Stimulated activated CD4-positive, alpha-beta T cell treated with anti-CD3 and anti-CD28 coated beads, Interleukin-1b, Interleukin-23, amount 100 ng/mL, for 48 hours (primary cell): ENCODE data around the gene HSD17B11.
"Not testable (repeated sequence)": the region's sequence is repeated elsewhere in the genome, so short reads cannot be mapped to it uniquely, and the experiment has no call there.

Experiments
- DNase-seq: peaks from one replicate; pipeline ENCODE4 v3.0.0-alpha.2; 2020

The HSD17B11 gene

DNA sequence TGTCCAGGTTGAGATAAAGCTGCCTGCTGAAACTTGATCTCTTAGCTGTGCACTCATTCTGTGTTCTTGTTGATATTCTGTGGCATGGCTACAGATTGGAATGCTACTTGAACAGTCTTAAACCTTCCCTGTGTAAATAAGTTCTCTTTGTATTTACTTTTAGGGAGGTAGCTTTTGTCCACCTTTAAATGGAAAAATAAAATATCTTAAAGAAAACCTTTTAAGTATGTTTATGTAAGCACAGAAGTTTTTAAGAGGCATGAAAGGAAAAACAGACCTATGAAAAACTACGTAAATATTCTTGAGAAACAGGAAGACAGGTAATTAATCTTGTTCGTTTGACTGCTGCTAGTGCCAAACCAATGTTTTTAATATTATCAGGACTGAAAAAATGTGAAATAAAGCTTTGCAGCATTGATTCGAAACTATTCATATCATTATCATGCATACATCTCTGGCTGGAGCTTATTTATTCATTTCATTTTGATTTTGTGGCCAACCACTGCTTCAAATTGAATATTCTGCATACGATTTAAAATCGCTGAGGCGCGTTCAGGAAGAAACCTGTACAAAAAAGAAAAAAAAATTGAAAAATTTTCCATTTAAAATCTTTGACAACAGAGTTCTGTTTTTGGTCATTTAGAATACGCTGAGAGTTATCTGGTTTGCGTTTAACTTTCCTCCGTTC, 86.1 kb downstream of the HSD17B11 start:
- no peak for DNase-seq

DNA sequence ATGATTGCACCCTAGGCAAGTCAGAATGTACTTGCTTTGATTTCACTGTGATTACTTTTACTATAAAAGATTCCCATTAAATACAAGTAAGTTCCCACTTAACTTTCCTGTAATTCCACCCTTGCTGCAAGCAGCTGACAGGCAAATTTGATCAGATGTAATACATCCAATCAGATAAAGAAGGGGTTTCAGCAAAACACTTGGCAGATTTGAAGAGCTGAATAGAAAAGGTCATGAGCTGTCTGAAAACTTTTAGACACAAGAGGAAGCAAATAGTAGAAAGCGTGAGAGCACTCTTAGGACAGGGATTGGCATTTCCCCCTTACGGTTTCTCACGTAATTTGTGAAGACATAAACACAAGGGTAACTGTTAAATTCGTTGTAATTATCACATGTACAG, 91.1 kb downstream of the HSD17B11 start:
- DNase-seq: no peak

DNA sequence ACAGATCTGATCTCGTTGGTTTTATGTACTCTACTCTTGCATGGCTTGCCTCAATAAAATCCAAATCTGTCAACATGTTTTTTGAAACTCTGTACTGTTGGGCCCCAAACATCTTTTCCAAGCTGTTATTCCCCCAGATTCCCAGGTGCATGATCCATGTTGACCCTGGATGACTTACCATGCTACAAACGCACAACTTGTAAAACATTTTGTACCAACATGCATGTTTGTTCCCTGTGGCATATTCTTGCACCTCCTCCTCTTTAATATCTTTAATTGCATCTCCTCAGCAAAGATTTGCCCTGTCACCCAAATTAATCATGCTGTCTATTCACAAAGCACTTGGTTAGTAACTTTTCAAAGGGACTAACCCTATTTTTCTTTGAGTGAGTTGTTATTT, 92.6 kb downstream of the HSD17B11 start:
- no peak for DNase-seq

DNA sequence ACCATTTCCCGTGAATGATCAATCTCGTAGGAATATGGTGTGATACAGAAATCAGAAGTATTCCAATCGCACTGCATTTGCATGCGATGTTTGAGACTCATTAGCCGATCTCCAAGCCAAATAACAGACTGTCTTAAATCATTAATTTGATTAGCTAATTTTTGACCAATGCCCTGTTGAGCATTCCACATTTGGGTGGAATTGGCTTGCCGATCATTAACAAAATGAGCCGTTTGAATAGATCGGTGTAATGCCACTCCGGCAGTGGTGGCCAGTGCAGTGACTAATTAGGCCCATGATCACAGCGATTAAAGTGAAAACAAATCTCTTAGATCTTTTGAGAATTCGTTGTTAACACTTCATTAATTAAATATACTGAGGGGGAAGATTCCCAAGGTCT, 96.1 kb downstream of the HSD17B11 start:
- not testable (repeated sequence) for DNase-seq

DNA sequence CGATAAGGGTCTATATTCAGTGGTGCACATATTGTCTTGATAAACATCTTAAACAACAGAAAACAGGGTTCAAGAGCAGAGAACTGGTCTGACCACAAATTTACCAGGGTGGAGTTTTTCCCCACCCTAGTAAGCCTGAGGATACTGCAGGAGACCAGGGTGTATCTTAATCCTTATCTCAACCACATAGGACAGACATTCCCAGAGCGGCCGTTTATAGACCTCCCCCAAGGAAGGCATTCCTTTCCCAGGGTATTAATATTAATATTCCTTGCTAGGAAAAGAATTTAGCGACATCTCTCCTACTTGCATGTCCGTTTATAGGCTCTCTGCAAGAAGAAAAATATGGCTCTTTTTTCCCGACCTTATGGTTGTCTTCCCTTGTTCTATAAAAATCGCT, 97.1 kb downstream of the HSD17B11 start:
- DNase-seq: not testable (repeated sequence)

DNA sequence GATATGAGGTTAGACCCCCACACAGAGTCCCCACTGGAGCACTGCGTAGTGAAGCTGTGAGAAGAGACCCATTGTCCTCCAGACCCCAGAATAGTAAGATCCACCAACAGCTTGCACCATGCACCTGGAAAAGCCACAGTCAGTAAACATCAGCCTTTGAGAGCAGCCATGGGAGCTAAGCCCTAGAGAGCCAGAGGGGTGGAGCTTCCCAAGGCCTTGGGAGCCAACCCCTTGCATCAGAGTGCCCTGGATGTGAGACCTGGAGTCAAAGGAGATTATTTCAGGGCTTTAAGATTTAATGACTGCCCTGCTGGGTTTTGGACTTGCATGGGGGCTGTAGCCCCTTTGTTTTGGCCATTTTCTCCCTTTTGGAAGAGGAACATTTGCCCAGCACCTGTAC, 104.0 kb downstream of the HSD17B11 start:
- no peak for DNase-seq
